ENCODE data around the gene AHRR. TPM values are rescaled to one million over a fixed set of nuclear protein-coding genes. Genes with fewer than 3 reads are reported as not detected.
A peak's percentile ranks its signal among the peaks of the same experiment; 100 is the strongest.

AHRR gene
- total and polyA plus RNA-seq, 9 of the 15 experiments (the other 6 are each of a cell fraction or from before 2014, with no cell fraction given) = 0.06 to 1.6 (median 0.75) TPM; not detected in 1

GRCh38 chr5:485946-486491 is 164.5 kb downstream of the AHRR start:
- Histone ChIP-seq H3K9me3 (replicated peaks; ENCODE audit: control insufficient read depth, insufficient read depth, low read depth, low read length) (no peaks in the 10 kb centered on the region), H3K9ac (ENCODE audit: insufficient read depth in 1 of 2, low read depth in 2 of 2, low read length in 2 of 2) (no peak overlapping the region), H2AFZ (ENCODE audit: low read depth, low read length) (peak overlapping the region; percentile 66), H3K4me2 (ENCODE audit: insufficient read depth, low read length) (no peak overlapping the region), H3K27ac (ENCODE audit: extremely low read depth, low read depth, low read length) (no peak overlapping the region), H3K36me3 (ENCODE audit: control insufficient read depth, insufficient read depth, low read length) (no peaks in the 10 kb centered on the region), H3K4me1 (replicated peaks in 1 of 2; ENCODE audit: control insufficient read depth in 2 of 2, insufficient read depth in 2 of 2, low read length in 2 of 2) (peaks cover 8 to 72% of the 10 kb centered on the region in 2 experiments; a peak in 3 of 5 replicates), H4K20me1 (replicated peaks; ENCODE audit: control insufficient read depth, insufficient read depth, low read length) (no peaks in the 10 kb centered on the region), H3K4me3 (no peak overlapping the region), H3K27me3 (ENCODE audit: control insufficient read depth in 2 of 2, insufficient read depth in 2 of 2, low read length in 2 of 2) (peaks cover 17 to 50% of the 10 kb centered on the region in 2 experiments; a peak in 4 of 5 replicates), H3K79me2 (ENCODE audit: control insufficient read depth, insufficient read depth, low read length) (no peaks in the 10 kb centered on the region), H3K9me1 (ENCODE audit: control insufficient read depth, insufficient read depth, low read length) (peaks cover 4% of the 10 kb centered on the region)
- intact Hi-C loops (cut with micrococcal nuclease) = no loop called here
- DNase-seq (ENCODE audit: extremely low read depth in 1 of 4, low spot score in 3 of 4) = peak in 3 of 4 experiments; percentile 47 to 53 (median 50)
- peak; percentile 70 for FAIRE-seq
- WGBS (ENCODE audit: insufficient coverage, low coverage, missing lambda C conversion rate) = 35% methylated on average over 15 of the region's 23 CpGs
- ChIA-PET POLR2A (interaction anchor here (0.6 to 1.2 kb wide), 2 partner anchors 13 to 18 kb away, joined by 3 read pairs; no protein-coding TSS in a partner anchor), CTCF (ENCODE audit: low intra/inter-chr PET ratio) (no interaction called here)
- peak; percentile 23; the same call in 2 of the 3 replicates for ATAC-seq
- in situ Hi-C loops (cut with MboI) = no loop called here
- BruUV-seq (replicated peaks) = no TSS peak
- TF ChIP-seq ZNF589 (CRISPR knock-in tag; IDR thresholded peaks at IDR 0.05; ENCODE audit: low read depth) (peak; percentile 51; the same call in 1 of the 2 replicates), ATF3 (IDR thresholded peaks at IDR 0.05) (peak; percentile 31; the same call in 1 of the 2 replicates), ATF3 (CRISPR knock-in tag; conservative IDR thresholded peaks at IDR 0.05) (no peak), ETV5 (CRISPR knock-in tag; IDR thresholded peaks at IDR 0.05; ENCODE audit: low read depth) (0 out of 2 replicates have a peak, but pooled peaks have one; percentile 19), JUND (IDR thresholded peaks at IDR 0.05; ENCODE audit: borderline replicate concordance, low read depth, low read length) (peak; percentile 62), JUND (tag; IDR thresholded peaks at IDR 0.05; ENCODE audit: borderline replicate concordance, low read depth, low read length) (no peak; the same call in 2 of the 3 replicates), CGGBP1 (CRISPR knock-in tag; IDR thresholded peaks at IDR 0.05) (no peak), ATF2 (CRISPR knock-in tag; IDR thresholded peaks at IDR 0.05) (no peak), SRSF3 (IDR thresholded peaks at IDR 0.05; ENCODE audit: insufficient read depth, low read length) (no peak), ZC3H11A (IDR thresholded peaks at IDR 0.05; ENCODE audit: low read depth, low read length) (no peak), EZH2 (IDR thresholded peaks at IDR 0.05; ENCODE audit: borderline replicate concordance, low read depth, low read length) (no peak)
